Camera-type eye (tissue), 1 donor: ENCODE data around the gene SCOC. TPM values are rescaled to one million over a fixed set of nuclear protein-coding genes. Genes with fewer than 3 reads are reported as not detected.

Source experiments
- total RNA-seq: library from RNA; depleted of rRNA; stranded (reverse); fragments of >200 nt; gene quantifications from one replicate; pipeline ENCODE4 v1.2.3, GENCODE V29; 2014

Gene SCOC
- total RNA-seq = 92.4 TPM

GRCh38 chr4:140373328-140374129, at the start of gene SCOC:
SCOC (plus strand) TSS chr4:140373646; CDS start chr4:140379171, 5,525 bp downstream.

DNA sequence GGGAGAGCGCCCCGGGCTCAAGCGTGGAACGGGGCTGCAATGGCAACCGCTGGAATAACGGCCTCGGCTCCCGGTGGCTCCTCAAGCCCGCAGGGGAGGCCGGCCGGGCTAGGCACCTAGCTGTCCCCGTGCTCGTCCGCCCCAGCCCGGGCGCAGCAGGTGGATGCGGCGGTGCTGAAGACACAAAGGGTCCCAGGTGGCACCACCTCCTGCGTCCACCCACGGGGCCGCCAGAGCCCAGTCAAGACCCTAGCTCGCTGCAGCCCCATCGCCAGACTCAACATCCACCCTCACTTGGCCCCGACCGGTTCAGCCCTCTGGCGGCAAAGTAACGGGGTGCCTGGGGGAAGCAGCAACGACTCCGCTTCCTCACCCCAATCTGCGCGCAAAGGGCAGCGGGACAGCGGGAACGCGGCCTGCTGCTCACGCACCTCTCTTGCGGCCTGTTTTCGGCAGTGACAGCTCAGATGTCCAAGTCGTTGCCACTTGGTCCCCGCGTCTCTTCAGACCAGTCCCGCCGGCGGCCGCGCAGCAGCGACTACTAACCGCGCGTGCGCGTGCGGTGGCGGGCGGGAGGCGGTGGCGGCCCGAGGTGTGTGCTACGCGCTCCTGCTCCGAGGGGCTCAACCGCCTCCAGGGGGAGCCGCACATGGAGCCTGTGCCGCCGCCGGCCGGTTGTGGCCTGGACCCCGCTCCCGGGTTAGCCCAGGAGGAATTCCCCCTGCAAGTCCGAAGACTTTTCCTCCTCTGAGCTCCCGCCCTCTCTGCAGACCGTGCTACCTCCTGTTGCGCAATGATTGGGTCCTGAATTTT, 53.9 kb downstream of the SCOC start, which contains the start of gene CLGN:
Gene CLGN (minus strand): TSS at position 543 of the 813 bp plus-strand sequence. CDS start 14,570 bp downstream, outside the sequence.

Other genes with a start within 250 kb of the SCOC start
- gene MAML3, start 219.5 kb upstream of the SCOC start, total RNA-seq = 17.6 TPM
- gene CLGN, start 54.0 kb downstream of the SCOC start, total RNA-seq = 22.5 TPM
- gene MGAT4D, start 124.6 kb downstream of the SCOC start, total RNA-seq = not detected
- 94.8 TPM for gene ELMOD2, start 150.5 kb downstream of the SCOC start, total RNA-seq
- 0.33 TPM for gene UCP1, start 195.3 kb downstream of the SCOC start, total RNA-seq